Hepatocyte (in vitro differentiated cells): ENCODE data around the gene MB21D2. TPM values are rescaled to one million over a fixed set of nuclear protein-coding genes. Genes with fewer than 3 reads are reported as not detected.

Experiments used
- DNase-seq: peaks from one replicate; pipeline ENCODE4 v3.0.0-alpha.2; 2016; ENCODE audit warnings: low spot score
- H2AFZ ChIP-seq: fragments of 200-600 bp; sonication (generic); 2 replicates; pipeline ENCODE4 v1.6.0; 2016; ENCODE audit warnings: antibody characterized with exemption, mild to moderate bottlenecking
- H3K27ac ChIP-seq: fragments of 200-600 bp; sonication (generic); 2 replicates; pipeline ENCODE4 v1.5.1; 2016; ENCODE audit warnings: mild to moderate bottlenecking
- H3K27me3 ChIP-seq: fragments of 200-600 bp; sonication (generic); 2 replicates; pipeline ENCODE4 v1.6.1; 2016
- H3K36me3 ChIP-seq: fragments of 200-600 bp; sonication (generic); replicated peaks from 2 replicates; pipeline ENCODE4 v1.5.1; 2016; ENCODE audit warnings: low read depth; ENCODE audit not compliant: insufficient read depth
- H3K4me1 ChIP-seq: fragments of 200-600 bp; sonication (generic); 2 replicates; pipeline ENCODE4 v1.5.1; 2016; ENCODE audit warnings: mild to moderate bottlenecking, moderate library complexity; ENCODE audit not compliant: insufficient read depth
- H3K4me2 ChIP-seq: fragments of 200-600 bp; sonication (generic); 2 replicates; pipeline ENCODE4 v1.6.0; 2016
- H3K4me3 ChIP-seq: fragments of 200-600 bp; sonication (generic); 2 replicates; pipeline ENCODE4 v1.5.1; 2016; ENCODE audit warnings: mild to moderate bottlenecking
- H3K79me2 ChIP-seq: fragments of 200-600 bp; sonication (generic); 2 replicates; pipeline ENCODE4 v1.6.0; 2017; ENCODE audit warnings: mild to moderate bottlenecking
- H3K9me2 ChIP-seq: fragments of 200-600 bp; sonication (generic); replicated peaks from 2 replicates; pipeline ENCODE4 v1.6.0; 2017; ENCODE audit warnings: mild to moderate bottlenecking; ENCODE audit not compliant: insufficient read depth
- H3K9me3 ChIP-seq: fragments of 200-600 bp; sonication (generic); 2 replicates; pipeline ENCODE4 v1.5.1; 2016; ENCODE audit warnings: low read depth, mild to moderate bottlenecking
- H4K20me1 ChIP-seq: fragments of 200-600 bp; sonication (generic); 2 replicates; pipeline ENCODE4 v1.6.0; 2016; ENCODE audit warnings: mild to moderate bottlenecking; ENCODE audit not compliant: insufficient read depth, poor library complexity, severe bottlenecking
- CTCF ChIP-seq: fragments of 200-600 bp; sonication (generic); IDR thresholded peaks from 2 replicates; pipeline ENCODE4 v1.5.1; 2016; ENCODE audit warnings: antibody characterized with exemption, mild to moderate bottlenecking; ENCODE audit not compliant: poor library complexity
- EZH2 ChIP-seq: fragments of 200-600 bp; sonication (generic); IDR thresholded peaks from 2 replicates; pipeline ENCODE4 v1.6.1; 2016; ENCODE audit warnings: antibody characterized with exemption, mild to moderate bottlenecking, borderline replicate concordance
- EZH2phosphoT487 ChIP-seq: fragments of 200-600 bp; sonication (generic); IDR thresholded peaks from one replicate; pipeline ENCODE4 v1.6.1; 2018; ENCODE audit warnings: antibody characterized with exemption, mild to moderate bottlenecking, low read depth, moderate library complexity; ENCODE audit not compliant: unreplicated experiment, severe bottlenecking
- WGBS: methylation state at CpG from one replicate; pipeline ENCODE4 v1.1.6; 2016; ENCODE audit warnings: low lambda C conversion rate; ENCODE audit errors: missing lambda C conversion rate; 5-methylcytosine and 5-hydroxymethylcytosine counted together
- polyA plus RNA-seq: library from polyadenylated mRNA; unstranded; fragments of >200 nt; fragmentation: Nextera tagmentation; extraction: Ambion mirVana; gene quantifications from 2 replicates; pipeline ENCODE4 v1.2.1, GENCODE V29; 2016
- total RNA-seq: library from RNA; depleted of rRNA; stranded (reverse); fragments of >200 nt; gene quantifications from 2 replicates; pipeline ENCODE4 v1.2.3, GENCODE V29; 2014

MB21D2 gene
- total and polyA plus RNA-seq, 2 experiments from 2014 or later: 9.1 to 22.1 TPM

GRCh38 chr3:192921793-192922192 lies 4.1 kb upstream of the MB21D2 start:
- no peak overlapping the region for H2AFZ ChIP-seq
- H3K4me1 ChIP-seq: peaks cover 12% of the 10 kb centered on the region
- H3K27me3 ChIP-seq: no peaks in the 10 kb centered on the region
- H4K20me1 ChIP-seq: no peaks in the 10 kb centered on the region
- TF ChIP-seq EZH2: no peak
- H3K36me3 ChIP-seq: no peaks in the 10 kb centered on the region
- no peaks in the 10 kb centered on the region for H3K9me2 ChIP-seq
- DNase-seq: no peak
- H3K4me3 ChIP-seq: no peak overlapping the region
- peak overlapping the region; percentile 0 for H3K27ac ChIP-seq
- H3K79me2 ChIP-seq: peaks cover 4% of the 10 kb centered on the region
- H3K9me3 ChIP-seq: no peaks in the 10 kb centered on the region
- H3K4me2 ChIP-seq: no peak overlapping the region

GRCh38 chr3:192920411-192920810 lies 2.8 kb upstream of the MB21D2 start:
- Histone ChIP-seq H3K4me1 (peaks cover 20% of the 10 kb centered on the region), H3K79me2 (peaks cover 17% of the 10 kb centered on the region), H3K27me3 (no peaks in the 10 kb centered on the region), H3K4me2 (no peak overlapping the region), H3K27ac (no peak overlapping the region), H4K20me1 (peaks cover 9% of the 10 kb centered on the region), H3K36me3 (no peaks in the 10 kb centered on the region), H3K4me3 (no peak overlapping the region), H3K9me3 (no peaks in the 10 kb centered on the region), H3K9me2 (no peaks in the 10 kb centered on the region), H2AFZ (no peak overlapping the region)
- DNase-seq: no peak
- 89% methylated on average over 3 of the region's 3 CpGs for WGBS
- TF ChIP-seq CTCF (no peak), EZH2 (no peak)

GRCh38 chr3:192919901-192920300 lies 2.2 kb upstream of the MB21D2 start:
- no peak overlapping the region for H3K4me2 ChIP-seq

GRCh38 chr3:192918275-192918588 lies 576 bp upstream of the MB21D2 start:
- peaks cover 15% of the 10 kb centered on the region for H4K20me1 ChIP-seq
- TF ChIP-seq EZH2phosphoT487 (no peak), EZH2 (no peak), CTCF (no peak)
- H3K4me3 ChIP-seq: peak overlapping the region; percentile 98
- no peaks in the 10 kb centered on the region for H3K36me3 ChIP-seq
- no peaks in the 10 kb centered on the region for H3K9me2 ChIP-seq
- H2AFZ ChIP-seq: peak overlapping the region; percentile 77
- no peaks in the 10 kb centered on the region for H3K27me3 ChIP-seq
- WGBS: 2% methylated on average over 13 of the region's 13 CpGs
- H3K27ac ChIP-seq: peak overlapping the region; percentile 99
- peak overlapping the region; percentile 94 for H3K4me2 ChIP-seq
- no peak for DNase-seq
- H3K79me2 ChIP-seq: peaks cover 39% of the 10 kb centered on the region
- H3K4me1 ChIP-seq: peaks cover 25% of the 10 kb centered on the region
- no peaks in the 10 kb centered on the region for H3K9me3 ChIP-seq

More at GRCh38 chr3:192919901-192920300, 2.2 kb upstream of the MB21D2 start:
- DNase-seq: no peak
- Histone ChIP-seq H3K9me2 (no peaks in the 10 kb centered on the region), H3K4me3 (no peak overlapping the region), H3K27me3 (no peaks in the 10 kb centered on the region), H4K20me1 (peaks cover 14% of the 10 kb centered on the region), H3K4me1 (peaks cover 21% of the 10 kb centered on the region), H3K27ac (no peak overlapping the region), H3K36me3 (no peaks in the 10 kb centered on the region), H3K79me2 (peaks cover 22% of the 10 kb centered on the region), H2AFZ (no peak overlapping the region), H3K9me3 (no peaks in the 10 kb centered on the region)
- TF ChIP-seq EZH2phosphoT487 (no peak), CTCF (no peak), EZH2 (no peak)
- WGBS: 92% methylated on average over 10 of the region's 10 CpGs
